Ectodermal cell (in vitro differentiated cells): Measurements from ENCODE around the gene ENTR1.

Experiments
- H3K27ac ChIP-seq: 2 replicates; pipeline ENCODE4 v1.7.0; 2013; ENCODE audit warnings: mild to moderate bottlenecking, low read depth, low read length; ENCODE audit not compliant: insufficient read depth, poor library complexity, severe bottlenecking
- H3K27me3 ChIP-seq: 2 replicates; pipeline ENCODE4 v1.7.0; 2013; ENCODE audit warnings: mild to moderate bottlenecking, low read length; ENCODE audit not compliant: insufficient read depth, control insufficient read depth, poor library complexity, severe bottlenecking
- H3K36me3 ChIP-seq: one replicate; pipeline ENCODE4 v1.7.0; 2013; ENCODE audit warnings: low read length; ENCODE audit not compliant: control insufficient read depth, insufficient read depth
- H3K4me1 ChIP-seq: one replicate; pipeline ENCODE4 v1.7.0; 2013; ENCODE audit warnings: low read length; ENCODE audit not compliant: control insufficient read depth, insufficient read depth
- H3K4me3 ChIP-seq: 2 replicates; pipeline ENCODE4 v1.7.0; 2013; ENCODE audit warnings: low read depth, low read length, control low read depth; ENCODE audit not compliant: insufficient read depth
- H3K9me3 ChIP-seq: 2 replicates; pipeline ENCODE4 v1.7.0; 2013; ENCODE audit warnings: mild to moderate bottlenecking, low read length, moderate library complexity; ENCODE audit not compliant: control insufficient read depth
- WGBS, 2 experiments: methylation state at CpG; one replicate each; pipeline ENCODE4 v1.1.7; 2013; ENCODE audit warnings: missing lambda C conversion rate in 2 of 2; 5-methylcytosine and 5-hydroxymethylcytosine counted together

The ENTR1 gene

DNA sequence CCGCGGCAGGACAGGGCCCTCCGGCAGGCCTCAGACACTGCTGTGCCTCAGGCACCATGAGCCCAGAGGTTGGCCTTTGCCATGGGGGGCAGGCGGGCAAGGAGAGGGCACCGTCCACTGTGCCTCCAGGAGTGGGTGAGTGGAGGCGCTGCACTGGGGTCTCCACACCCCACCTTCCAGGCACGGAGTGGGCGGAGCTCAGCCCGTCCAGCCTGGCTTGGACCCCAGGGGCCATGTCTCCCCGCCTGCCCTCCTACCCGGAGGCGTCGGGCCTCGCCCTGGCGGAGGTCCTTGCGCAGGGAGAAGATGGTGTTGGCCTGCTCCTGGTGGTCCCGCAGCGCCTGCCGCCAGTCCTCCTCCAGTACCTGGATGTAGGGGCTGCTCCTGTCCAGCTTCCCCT, 40.4 kb downstream of the ENTR1 start:
- WGBS, 2 experiments: 94 to 96% methylated on average over 19 of the region's 19 CpGs
- no peaks in the 10 kb centered on the region for H3K9me3 ChIP-seq

DNA sequence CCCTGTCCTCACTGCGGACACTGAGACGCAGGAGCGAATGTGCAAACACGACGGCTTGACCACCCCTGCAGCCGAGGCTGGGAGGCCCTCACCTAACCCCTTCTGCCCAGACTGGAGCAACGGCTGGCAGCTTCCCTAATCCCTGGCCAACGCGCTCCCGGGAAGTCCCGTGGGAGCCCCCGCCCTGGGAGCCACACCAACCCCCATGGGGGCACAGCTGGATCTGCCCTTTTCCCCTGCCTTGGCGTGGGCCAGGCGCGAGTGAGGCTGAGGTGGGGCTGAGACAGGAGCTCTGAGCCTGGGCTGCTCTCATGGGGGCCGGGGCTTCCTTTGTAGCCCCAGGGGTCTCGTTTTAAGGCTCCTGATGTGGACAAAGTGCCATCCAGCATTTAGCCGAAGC, 42.2 kb downstream of the ENTR1 start:
- H3K9me3 ChIP-seq: no peaks in the 10 kb centered on the region
- no peaks in the 10 kb centered on the region for H3K27me3 ChIP-seq
- no peak overlapping the region for H3K27ac ChIP-seq
- H3K4me1 ChIP-seq: peaks cover 6% of the 10 kb centered on the region
- H3K36me3 ChIP-seq: no peaks in the 10 kb centered on the region
- 92 to 93% methylated on average over 18 of the region's 18 CpGs for WGBS, 2 experiments
- H3K4me3 ChIP-seq: no peak overlapping the region

More for the DNA sequence above, 40.4 kb downstream of the ENTR1 start:
- Histone ChIP-seq H3K36me3 (no peaks in the 10 kb centered on the region), H3K4me1 (peaks cover 13% of the 10 kb centered on the region), H3K27ac (no peak overlapping the region), H3K4me3 (no peak overlapping the region), H3K27me3 (no peaks in the 10 kb centered on the region)

DNA sequence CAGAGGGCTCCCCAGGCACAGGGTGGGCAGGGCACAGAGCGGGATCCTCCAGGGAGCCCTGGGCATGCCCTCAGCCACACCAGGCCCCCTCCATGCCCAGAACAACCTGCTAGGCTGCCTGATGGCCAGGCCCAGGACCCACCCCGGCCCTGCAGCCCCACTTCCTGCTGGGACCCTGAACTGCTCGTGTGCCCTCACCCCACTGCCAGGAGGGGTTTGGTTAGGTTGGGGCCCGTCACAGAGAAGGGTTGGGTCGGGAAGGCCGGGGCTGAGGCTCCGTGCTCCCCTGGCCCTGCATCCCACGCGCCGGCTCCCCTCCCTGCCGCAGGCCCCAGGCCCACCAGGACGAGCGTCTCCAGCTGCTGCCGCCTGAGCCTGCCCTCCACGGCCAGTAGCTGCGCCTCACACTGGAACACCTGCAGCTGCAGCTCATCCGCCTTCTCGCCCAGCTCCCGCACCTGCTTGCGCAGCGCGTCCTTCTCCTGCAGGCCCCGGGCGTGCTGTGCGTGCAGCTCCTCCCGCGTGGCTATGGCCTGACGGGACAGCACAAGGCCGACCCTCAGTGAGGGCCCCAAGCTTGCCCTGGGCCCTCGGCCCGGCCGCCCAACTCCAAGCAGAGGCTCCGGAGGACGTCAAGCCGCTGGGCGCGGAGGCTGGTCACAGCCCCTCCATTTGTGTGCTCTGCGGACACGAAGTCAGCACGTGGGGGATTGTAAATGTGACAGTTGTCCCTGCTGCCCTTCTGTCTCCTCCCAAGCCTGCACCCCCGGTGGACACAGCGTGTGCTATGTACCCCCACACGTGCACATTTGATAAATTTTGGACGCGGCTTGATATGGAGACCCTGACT, 42.9 kb downstream of the ENTR1 start:
- H3K4me3 ChIP-seq: no peak overlapping the region
- no peaks in the 10 kb centered on the region for H3K9me3 ChIP-seq
- peaks cover 4% of the 10 kb centered on the region for H3K4me1 ChIP-seq
- no peak overlapping the region for H3K27ac ChIP-seq
- no peaks in the 10 kb centered on the region for H3K27me3 ChIP-seq
- H3K36me3 ChIP-seq: no peaks in the 10 kb centered on the region
- WGBS, 2 experiments: 92% methylated on average over 45 of the region's 45 CpGs

DNA sequence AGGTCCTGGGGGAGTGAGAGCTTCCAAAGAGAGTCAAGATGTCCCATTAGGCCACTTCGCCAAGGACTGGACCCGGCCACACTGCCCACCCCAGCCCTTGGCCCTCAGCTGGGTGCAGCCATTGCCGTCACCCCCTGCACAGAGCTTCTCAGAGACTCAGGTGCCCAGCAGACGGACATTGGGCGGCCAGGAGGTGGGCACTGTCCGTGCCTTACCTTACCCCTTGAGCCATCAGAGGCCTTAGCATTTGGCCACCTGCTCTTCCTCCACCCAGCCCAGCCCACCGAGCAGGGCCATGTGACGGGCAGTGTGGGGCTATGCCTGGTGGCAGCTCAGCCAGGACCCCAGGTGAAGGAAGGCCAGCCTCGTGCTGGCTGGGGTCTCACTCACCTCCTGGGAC, 43.6 kb downstream of the ENTR1 start:
- no peaks in the 10 kb centered on the region for H3K27me3 ChIP-seq
- no peaks in the 10 kb centered on the region for H3K36me3 ChIP-seq
- no peak overlapping the region for H3K27ac ChIP-seq
- 92 to 96% methylated on average over 9 of the region's 9 CpGs for WGBS, 2 experiments
- H3K9me3 ChIP-seq: no peaks in the 10 kb centered on the region
- no peak overlapping the region for H3K4me3 ChIP-seq
- peaks cover 5% of the 10 kb centered on the region for H3K4me1 ChIP-seq

DNA sequence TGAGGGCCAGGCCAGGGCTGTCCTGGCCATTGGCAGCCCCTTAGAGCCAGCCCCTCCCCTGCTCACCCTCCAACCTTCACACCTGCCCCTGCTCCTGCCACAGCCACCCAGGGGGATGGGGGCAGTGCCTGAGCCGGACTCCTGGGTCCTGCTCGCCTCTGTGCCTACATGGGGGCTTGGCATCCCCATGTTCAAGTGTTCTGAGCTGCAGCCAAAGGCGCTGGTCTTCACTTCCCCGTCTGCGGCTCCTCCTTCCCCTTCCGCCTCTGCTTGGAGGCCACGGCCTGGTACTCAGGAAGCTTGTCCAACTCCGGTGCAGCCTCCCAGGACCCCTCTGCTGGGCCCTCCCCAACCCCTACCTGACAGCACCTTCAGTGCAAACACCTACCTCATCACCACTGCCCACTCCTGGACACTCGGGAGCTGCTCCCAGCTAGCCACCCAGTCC, 44.6 kb downstream of the ENTR1 start:
- 92% methylated on average over 9 of the region's 9 CpGs for WGBS, 2 experiments
- H3K36me3 ChIP-seq: no peaks in the 10 kb centered on the region
- no peaks in the 10 kb centered on the region for H3K27me3 ChIP-seq
- H3K9me3 ChIP-seq: no peaks in the 10 kb centered on the region
- H3K4me3 ChIP-seq: no peak overlapping the region
- peaks cover 5% of the 10 kb centered on the region for H3K4me1 ChIP-seq
- no peak overlapping the region for H3K27ac ChIP-seq

DNA sequence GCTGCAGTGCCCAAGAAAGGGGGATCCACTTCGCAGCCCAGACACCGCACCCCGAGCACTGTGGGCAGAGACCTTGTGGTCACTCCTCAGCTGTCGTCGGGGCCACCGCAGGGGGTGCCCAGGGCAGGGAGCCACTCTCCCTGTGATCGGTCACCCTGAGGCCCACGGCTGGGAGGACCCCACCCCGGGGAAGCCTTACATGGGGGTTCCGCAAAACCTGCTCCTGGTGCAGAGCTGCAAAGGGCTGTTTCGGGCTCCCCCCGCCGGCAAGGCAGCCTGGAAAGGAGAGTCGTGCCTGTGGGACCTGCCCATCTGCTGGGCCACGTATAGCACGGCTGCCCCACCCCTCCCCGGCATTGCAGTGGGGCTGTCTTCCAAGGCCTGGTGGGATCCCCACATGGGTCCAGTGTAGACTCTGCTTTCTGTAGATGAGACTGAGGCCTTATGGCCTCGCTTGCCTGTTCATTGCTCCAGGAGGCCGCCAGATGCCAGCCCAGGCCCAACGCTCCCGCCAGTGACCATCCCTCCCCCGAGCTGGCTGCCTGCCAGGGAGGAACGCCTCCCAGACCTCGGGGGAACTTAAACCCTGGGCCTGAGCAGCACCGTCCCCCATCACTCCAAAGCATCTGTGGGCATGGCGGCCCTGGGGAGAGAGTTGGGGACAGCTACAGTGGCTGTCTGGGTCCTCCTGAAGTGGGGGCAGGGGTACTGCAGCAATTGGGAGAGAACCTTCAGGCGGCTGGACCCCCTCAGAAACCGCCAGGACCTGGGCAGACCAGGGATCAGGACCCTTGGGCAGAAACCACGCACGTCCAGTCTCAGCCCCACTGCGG, 45.3 kb downstream of the ENTR1 start:
- Histone ChIP-seq H3K4me3 (no peak overlapping the region), H3K27me3 (no peaks in the 10 kb centered on the region), H3K9me3 (no peaks in the 10 kb centered on the region), H3K4me1 (peaks cover 5% of the 10 kb centered on the region), H3K27ac (no peak overlapping the region), H3K36me3 (no peaks in the 10 kb centered on the region)
- WGBS, 2 experiments: 91 to 93% methylated on average over 31 of the region's 31 CpGs

DNA sequence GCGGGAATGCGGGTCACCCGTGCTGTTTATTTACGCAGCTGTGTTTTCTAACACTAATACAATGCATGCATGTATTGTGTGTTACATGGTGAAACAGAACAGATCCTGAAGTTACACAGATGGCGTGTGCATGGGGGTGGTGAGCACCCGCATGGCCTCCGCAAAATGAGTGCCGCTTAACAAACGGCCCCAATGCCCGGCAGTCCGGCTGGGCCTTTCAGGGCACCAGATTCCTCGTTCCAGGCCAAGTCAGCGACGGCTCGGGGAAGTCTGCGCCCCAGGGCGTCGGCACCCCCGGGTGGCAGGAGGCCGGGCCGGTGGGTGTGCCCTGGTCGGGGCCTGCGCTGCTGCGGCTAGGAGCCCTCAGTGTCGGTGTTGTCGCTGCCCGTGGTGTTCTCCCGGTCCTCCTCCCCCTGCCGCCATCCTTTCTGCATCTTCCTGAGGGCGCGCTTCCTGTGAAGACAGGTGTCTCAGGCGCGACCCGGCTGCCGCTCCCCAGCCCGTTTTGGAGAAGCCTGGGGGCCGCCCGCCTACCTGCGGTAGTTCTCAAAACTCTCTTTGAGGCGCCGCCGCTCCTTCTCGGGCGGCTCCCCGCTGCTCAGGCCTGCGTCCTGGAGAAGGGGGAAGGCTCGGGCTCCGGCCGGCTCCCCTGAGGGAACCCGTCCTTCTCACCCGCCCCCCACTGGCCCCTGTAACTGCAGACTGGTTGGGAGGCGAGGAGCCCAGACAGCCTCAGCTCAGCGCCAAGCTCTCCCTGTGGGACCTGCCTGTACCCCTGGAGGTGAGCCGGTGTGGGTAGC, 46.3 kb downstream of the ENTR1 start:
- H3K4me3 ChIP-seq: no peak overlapping the region
- WGBS, 2 experiments: 85% methylated on average over 54 of the region's 54 CpGs
- no peaks in the 10 kb centered on the region for H3K9me3 ChIP-seq
- H3K27ac ChIP-seq: no peak overlapping the region
- H3K27me3 ChIP-seq: no peaks in the 10 kb centered on the region
- H3K4me1 ChIP-seq: peaks cover 5% of the 10 kb centered on the region
- H3K36me3 ChIP-seq: no peaks in the 10 kb centered on the region

DNA sequence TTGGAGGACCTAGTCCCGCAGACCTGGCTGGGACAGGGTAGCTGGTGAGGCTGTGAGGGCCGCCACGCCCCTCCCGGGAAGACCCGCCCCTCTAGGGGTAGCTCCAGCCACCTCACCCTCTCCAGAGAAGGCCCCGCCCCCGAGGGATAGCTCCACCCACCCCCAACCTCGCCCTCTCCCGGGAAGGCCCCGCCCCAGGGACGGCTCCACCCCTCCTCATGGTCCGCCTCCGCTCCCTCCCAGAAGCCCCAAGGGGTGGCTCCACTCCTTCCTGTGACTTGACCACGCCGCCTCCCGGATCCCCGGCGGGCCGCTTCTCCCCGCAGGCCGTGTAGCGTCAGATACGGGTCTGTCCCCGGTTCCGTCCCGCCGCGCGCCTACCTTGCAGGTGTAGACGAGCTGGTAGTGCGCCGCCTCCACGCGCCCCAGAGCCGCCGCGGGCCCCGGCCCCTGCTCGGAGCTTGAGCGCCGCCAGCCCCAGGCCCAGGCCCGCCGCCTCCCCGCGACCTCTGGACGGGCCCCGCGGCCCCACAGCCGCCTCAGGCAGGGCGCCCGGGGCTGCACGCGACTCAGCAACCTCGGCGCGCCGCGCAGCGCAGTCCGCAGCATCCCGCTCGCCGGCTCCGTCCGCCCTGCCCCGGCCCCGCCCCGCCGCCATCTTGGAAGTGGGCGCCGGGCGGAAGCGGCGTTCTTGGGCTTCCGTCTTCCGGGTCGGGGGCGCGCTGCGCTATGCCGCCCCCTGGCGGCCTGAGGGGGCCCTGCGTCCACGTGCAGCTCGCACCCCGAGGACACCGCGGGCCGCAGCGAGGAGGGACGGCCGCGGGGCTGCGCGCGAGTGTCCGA, 47.1 kb downstream of the ENTR1 start, which contains the start of gene DNLZ:
Gene DNLZ (minus strand): TSS at position 639 of the 843 bp plus-strand sequence. CDS start 30 bp downstream, at position 609.
- no peaks in the 10 kb centered on the region for H3K27me3 ChIP-seq
- WGBS, 2 experiments: 2% methylated on average over 96 to 97 of the region's 97 CpGs
- H3K36me3 ChIP-seq: no peaks in the 10 kb centered on the region
- peak within 1 kb of the TSS; percentile 60 for H3K27ac ChIP-seq
- H3K4me1 ChIP-seq: peaks cover 5% of the 10 kb centered on the region
- no peaks in the 10 kb centered on the region for H3K9me3 ChIP-seq
- H3K4me3 ChIP-seq: peak within 1 kb of the TSS; percentile 86

DNA sequence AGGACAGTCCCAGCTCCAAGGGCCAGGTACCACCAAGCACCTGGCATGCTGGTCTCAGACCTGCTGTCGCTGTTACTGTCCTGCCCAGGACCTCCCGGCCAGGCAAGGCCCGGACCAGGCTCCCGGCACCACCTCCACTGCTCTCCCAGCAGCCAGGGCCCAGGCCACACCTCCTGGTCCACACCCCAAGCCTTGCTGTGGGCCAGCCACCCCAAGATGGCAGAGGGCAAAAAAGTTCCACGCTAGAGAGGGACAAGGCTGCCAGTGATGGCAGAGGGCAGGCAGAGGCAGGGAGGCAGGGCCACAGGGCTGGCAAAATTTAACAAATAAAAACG, 48.0 kb downstream of the ENTR1 start:
- Histone ChIP-seq H3K4me3 (no peak overlapping the region), H3K9me3 (no peaks in the 10 kb centered on the region), H3K4me1 (peaks cover 5% of the 10 kb centered on the region), H3K36me3 (no peaks in the 10 kb centered on the region), H3K27ac (no peak overlapping the region), H3K27me3 (no peaks in the 10 kb centered on the region)
- WGBS, 2 experiments: 94 to 95% methylated on average over 5 to 6 of the region's 6 CpGs
